CD14-positive monocyte (primary cell): ENCODE data around the gene ANO6. TPM values are rescaled to one million over a fixed set of nuclear protein-coding genes. Genes with fewer than 3 reads are reported as not detected.

Source experiments
- DNase-seq, 3 donors: peaks; one replicate each; pipeline ENCODE4 v3.0.0-alpha.2; 2011 to 2022
- H2AFZ ChIP-seq: 2 replicates; pipeline ENCODE4 v1.6.0; 2012; ENCODE audit warnings: mild to moderate bottlenecking, low read depth, low read length, inconsistent platforms; ENCODE audit not compliant: insufficient read depth, poor library complexity, severe bottlenecking
- H3K27ac ChIP-seq, 2 donors: 1 replicate in 1 of 2; 2 replicates in 1 of 2; pipeline ENCODE4 v1.5.1; 2012 to 2013; ENCODE audit warnings: low read length in 2 of 2, control low read depth in 1 of 2, inconsistent platforms in 1 of 2, low read depth in 1 of 2, mild to moderate bottlenecking in 1 of 2
- H3K27me3 ChIP-seq, 2 donors: one replicate each; pipeline versions ENCODE4 v1.6.0 to v1.6.1; 2011 to 2013; ENCODE audit warnings: low read length in 2 of 2; ENCODE audit not compliant: control insufficient read depth in 2 of 2, insufficient read depth in 2 of 2
- H3K36me3 ChIP-seq, 2 donors: replicated peaks in 1 of 2; 1 replicate in 1 of 2; 2 replicates in 1 of 2; pipeline versions ENCODE4 v1.5.1 to v1.6.1; 2012 to 2013; ENCODE audit warnings: low read length in 2 of 2, control low read depth in 1 of 2, inconsistent platforms in 1 of 2, mild to moderate bottlenecking in 1 of 2; ENCODE audit not compliant: insufficient read depth in 2 of 2, control insufficient read depth in 1 of 2
- H3K4me1 ChIP-seq, 2 donors: 1 replicate in 1 of 2; 2 replicates in 1 of 2; pipeline versions ENCODE4 v1.5.1 to v1.6.1; 2012 to 2013; ENCODE audit warnings: low read length in 2 of 2, control low read depth in 1 of 2, inconsistent platforms in 1 of 2, mild to moderate bottlenecking in 1 of 2, moderate library complexity in 1 of 2; ENCODE audit not compliant: insufficient read depth in 2 of 2, control insufficient read depth in 1 of 2
- H3K4me2 ChIP-seq: replicated peaks from 2 replicates; pipeline ENCODE3; 2012; ENCODE audit warnings: low read length, moderate library complexity, mild to moderate bottlenecking; ENCODE audit not compliant: poor library complexity, severe bottlenecking; ENCODE audit errors: extremely low read depth
- H3K4me3 ChIP-seq, 3 experiments: fragments of 200-600 bp in 1 of 3; sonication (generic) in 1 of 3; replicated peaks in 1 of 3; 1 replicate in 2 of 3; 2 replicates in 1 of 3; pipeline ENCODE4 v1.5.1; 2011 to 2013; ENCODE audit warnings: low read length in 3 of 3, mild to moderate bottlenecking in 3 of 3, control low read depth in 2 of 3, low read depth in 2 of 3, inconsistent platforms in 1 of 3, moderate library complexity in 1 of 3
- H3K79me2 ChIP-seq: 2 replicates; pipeline ENCODE4 v1.6.0; 2012; ENCODE audit warnings: mild to moderate bottlenecking, control low read depth, inconsistent platforms, low read length, moderate library complexity; ENCODE audit not compliant: insufficient read depth
- H3K9ac ChIP-seq: 2 replicates; pipeline ENCODE4 v1.6.0; 2017; ENCODE audit warnings: low read length, mild to moderate bottlenecking; ENCODE audit not compliant: insufficient read depth, poor library complexity, severe bottlenecking
- H3K9me3 ChIP-seq, 2 donors: replicated peaks in 1 of 2; 1 replicate in 1 of 2; 2 replicates in 1 of 2; pipeline versions ENCODE4 v1.5.1 to v1.6.1; 2012 to 2013; ENCODE audit warnings: low read length in 2 of 2, control low read depth in 1 of 2; ENCODE audit not compliant: control insufficient read depth in 1 of 2, insufficient read depth in 1 of 2
- H4K20me1 ChIP-seq: 2 replicates; pipeline ENCODE4 v1.6.0; 2012; ENCODE audit warnings: mild to moderate bottlenecking, low read length, control low read depth, moderate library complexity; ENCODE audit not compliant: insufficient read depth
- H3K27ac Mint-ChIP-seq, 7 donors: one replicate each; pipeline ENCODE4 v1.8.0; 2020; ENCODE audit warnings: mild to moderate bottlenecking in 7 of 7, mixed read lengths in 7 of 7, moderate library complexity in 6 of 7, inconsistent platforms in 2 of 7
- H3K27me3 Mint-ChIP-seq, 3 donors: one replicate each; pipeline ENCODE4 v1.8.0; 2021 to 2022; ENCODE audit warnings: low read depth in 3 of 3, mild to moderate bottlenecking in 3 of 3, mixed read lengths in 3 of 3, moderate library complexity in 3 of 3, inconsistent platforms in 1 of 3
- H3K36me3 Mint-ChIP-seq, 2 donors: one replicate each; pipeline ENCODE4 v1.8.0; 2020; ENCODE audit warnings: mixed read lengths in 2 of 2, inconsistent platforms in 1 of 2, mild to moderate bottlenecking in 1 of 2
- H3K4me1 Mint-ChIP-seq: one replicate; pipeline ENCODE4 v1.8.0; 2020; ENCODE audit warnings: mild to moderate bottlenecking, mixed read lengths
- H3K4me3 Mint-ChIP-seq, 2 donors: one replicate each; pipeline ENCODE4 v1.8.0; 2020; ENCODE audit warnings: mild to moderate bottlenecking in 2 of 2, mixed read lengths in 2 of 2, moderate library complexity in 1 of 2
- H3K9me3 Mint-ChIP-seq, 7 donors: one replicate each; pipeline ENCODE4 v1.8.0; 2020 to 2022; ENCODE audit warnings: mixed read lengths in 7 of 7, mild to moderate bottlenecking in 6 of 7, moderate library complexity in 6 of 7, inconsistent platforms in 2 of 7
- CTCF ChIP-seq: fragments of 200-600 bp; IDR thresholded peaks from one replicate; pipeline ENCODE4 v1.8.0; 2022; ENCODE audit warnings: antibody characterized with exemption, mild to moderate bottlenecking
- WGBS: methylation state at CpG from one replicate; pipeline ENCODE4 v1.1.5; 2013; ENCODE audit warnings: missing lambda C conversion rate; ENCODE audit not compliant: insufficient coverage; 5-methylcytosine and 5-hydroxymethylcytosine counted together
- intact Hi-C, 2 donors: fragments of 100-400 bp; cut with micrococcal nuclease; formaldehyde crosslinking; loops; one replicate each; pipeline versions ENCODE4 v1.15.0 to v1.15.1; 2023
- polyA plus RNA-seq, 3 donors: library from polyadenylated mRNA; depleted of rRNA in 1 of 3; unstranded in 2 of 3; stranded (reverse) in 1 of 3; fragments of 300-500 nt in 2 of 3; fragments of >200 nt in 1 of 3; fragmentation: Illumina TruSeq in 2 of 3; gene quantifications; 1 replicate in 2 of 3; 2 replicates in 1 of 3; pipeline ENCODE4 v1.2.3, GENCODE V29; 2012 to 2021

Gene ANO6
- polyA plus RNA-seq, 3 donors = 20.2 to 48.7 (median 34.1) TPM

- Mint-ChIP-seq H3K9me3 (peaks cover 0 to 2% (median 0%) of the 10 kb centered on the region in 7 donors), H3K36me3 (peaks cover 24 to 42% of the 10 kb centered on the region in 2 donors), H3K4me1 (no peaks in the 10 kb centered on the region), H3K27ac (peak overlapping the region in 1 of 7 donors; percentile 62), H3K4me3 (no peak overlapping the region), H3K27me3 (no peaks in the 10 kb centered on the region)
- H4K20me1 ChIP-seq = peaks cover 3% of the 10 kb centered on the region
- no peak overlapping the region for H3K4me3 ChIP-seq
- 100% methylated on average over 2 of the region's 2 CpGs for WGBS
- no peak for DNase-seq
- H3K9ac ChIP-seq = no peak overlapping the region
- intact Hi-C loops = no loop called here
- no peaks in the 10 kb centered on the region for H3K79me2 ChIP-seq
- no peak for TF ChIP-seq CTCF
- H3K27me3 ChIP-seq = no peaks in the 10 kb centered on the region
- no peak overlapping the region for H3K4me2 ChIP-seq
- H3K9me3 ChIP-seq = no peaks in the 10 kb centered on the region
- H3K36me3 ChIP-seq = peaks cover 17 to 45% of the 10 kb centered on the region in 2 donors
- no peaks in the 10 kb centered on the region for H3K4me1 ChIP-seq
- H2AFZ ChIP-seq = no peak overlapping the region
- H3K27ac ChIP-seq = no peak overlapping the region
Observed at GRCh38 chr12:45342848-45343247, 127.0 kb downstream of the ANO6 start.

GRCh38 chr12:45343269-45344051 lies 127.6 kb downstream of the ANO6 start:
- TF ChIP-seq CTCF = no peak
- WGBS = 100% methylated on average over 2 of the region's 6 CpGs
- no peaks in the 10 kb centered on the region for H3K27me3 ChIP-seq
- H3K36me3 Mint-ChIP-seq = peaks cover 30 to 49% of the 10 kb centered on the region in 2 donors
- H3K9me3 Mint-ChIP-seq = peaks cover 0 to 2% (median 0%) of the 10 kb centered on the region in 7 donors
- H3K4me1 ChIP-seq = no peaks in the 10 kb centered on the region
- H3K27ac ChIP-seq = no peak overlapping the region
- H4K20me1 ChIP-seq = peaks cover 3% of the 10 kb centered on the region
- H3K9me3 ChIP-seq = no peaks in the 10 kb centered on the region
- H3K4me1 Mint-ChIP-seq = no peaks in the 10 kb centered on the region
- no peak overlapping the region for H3K27ac Mint-ChIP-seq
- intact Hi-C loops = no loop called here
- H3K36me3 ChIP-seq = peaks cover 23 to 51% of the 10 kb centered on the region in 2 donors
- DNase-seq = no peak
- H3K4me3 ChIP-seq = no peak overlapping the region
- no peak overlapping the region for H2AFZ ChIP-seq
- no peak overlapping the region for H3K4me3 Mint-ChIP-seq
- no peaks in the 10 kb centered on the region for H3K79me2 ChIP-seq
- H3K9ac ChIP-seq = no peak overlapping the region
- no peak overlapping the region for H3K4me2 ChIP-seq
- no peaks in the 10 kb centered on the region for H3K27me3 Mint-ChIP-seq
